ENCODE data around the gene TM9SF2.

DNA sequence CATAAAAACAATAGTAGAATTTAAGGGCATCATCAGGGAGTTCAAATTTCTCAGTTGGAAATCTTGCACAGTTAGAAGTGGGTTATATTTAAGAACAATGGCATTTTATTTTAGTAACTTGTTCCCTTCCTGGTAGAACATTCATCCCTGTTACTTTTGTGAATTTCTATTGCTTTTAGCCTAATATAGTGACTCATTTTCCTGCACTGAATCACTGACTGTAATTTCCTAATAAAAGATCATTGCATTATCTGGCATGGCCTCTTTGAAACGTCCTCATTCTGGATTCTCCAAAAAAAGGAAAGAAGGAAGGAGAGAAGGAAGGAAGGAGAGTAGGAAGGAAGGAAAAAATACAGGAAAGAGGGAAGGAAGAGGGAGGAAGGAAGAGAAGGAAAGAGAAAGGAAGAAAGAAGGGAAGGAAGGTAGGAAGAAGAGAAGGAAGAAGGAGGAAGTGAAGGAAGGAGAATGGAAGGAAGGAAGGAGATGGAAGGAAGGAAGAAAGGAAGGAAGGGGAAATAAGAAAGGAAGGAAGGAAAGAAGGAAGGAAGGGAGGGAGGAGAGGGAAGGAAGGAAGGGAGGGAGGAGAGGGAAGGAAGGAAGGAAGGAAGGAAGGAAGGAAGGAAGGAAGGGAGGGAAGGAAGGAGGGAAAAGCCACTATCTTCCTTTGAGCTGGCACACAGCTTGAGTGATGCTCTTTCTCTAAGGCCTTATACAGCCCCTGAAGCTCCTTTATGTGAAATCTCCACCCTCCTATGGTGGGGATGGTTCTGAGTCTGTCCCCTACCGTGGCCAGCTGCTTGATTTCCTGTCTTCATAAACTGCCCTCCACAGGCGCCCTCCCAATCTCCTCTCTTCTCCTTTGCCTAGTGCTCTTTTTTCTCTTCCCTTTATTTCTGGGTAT, 29.8 kb upstream of the TM9SF2 start:
- TF ChIP-seq RAD21 (IDR thresholded peaks at IDR 0.05; ENCODE audit: low read length) (no peak), POLR2A (IDR thresholded peaks at IDR 0.05; ENCODE audit: low read depth, low read length) (no peak), RFX5 (IDR thresholded peaks at IDR 0.05; ENCODE audit: low read depth, low read length) (no peak), SMC3 (IDR thresholded peaks at IDR 0.05; ENCODE audit: low read depth, low read length) (no peak), MXI1 (IDR thresholded peaks at IDR 0.05; ENCODE audit: borderline replicate concordance, low read depth, low read length) (no peak), NFE2L2 (IDR thresholded peaks at IDR 0.05; ENCODE audit: low read depth, low read length) (no peak), CEBPB (IDR thresholded peaks at IDR 0.05; ENCODE audit: low read depth, low read length) (no peak), BHLHE40 (IDR thresholded peaks at IDR 0.05; ENCODE audit: low read depth, low read length) (no peak), FOS (IDR thresholded peaks at IDR 0.05; ENCODE audit: low read depth, low read length) (peak; percentile 16; the same call in 1 of the 2 replicates)
- TF ChIP-seq, protein P1, sequence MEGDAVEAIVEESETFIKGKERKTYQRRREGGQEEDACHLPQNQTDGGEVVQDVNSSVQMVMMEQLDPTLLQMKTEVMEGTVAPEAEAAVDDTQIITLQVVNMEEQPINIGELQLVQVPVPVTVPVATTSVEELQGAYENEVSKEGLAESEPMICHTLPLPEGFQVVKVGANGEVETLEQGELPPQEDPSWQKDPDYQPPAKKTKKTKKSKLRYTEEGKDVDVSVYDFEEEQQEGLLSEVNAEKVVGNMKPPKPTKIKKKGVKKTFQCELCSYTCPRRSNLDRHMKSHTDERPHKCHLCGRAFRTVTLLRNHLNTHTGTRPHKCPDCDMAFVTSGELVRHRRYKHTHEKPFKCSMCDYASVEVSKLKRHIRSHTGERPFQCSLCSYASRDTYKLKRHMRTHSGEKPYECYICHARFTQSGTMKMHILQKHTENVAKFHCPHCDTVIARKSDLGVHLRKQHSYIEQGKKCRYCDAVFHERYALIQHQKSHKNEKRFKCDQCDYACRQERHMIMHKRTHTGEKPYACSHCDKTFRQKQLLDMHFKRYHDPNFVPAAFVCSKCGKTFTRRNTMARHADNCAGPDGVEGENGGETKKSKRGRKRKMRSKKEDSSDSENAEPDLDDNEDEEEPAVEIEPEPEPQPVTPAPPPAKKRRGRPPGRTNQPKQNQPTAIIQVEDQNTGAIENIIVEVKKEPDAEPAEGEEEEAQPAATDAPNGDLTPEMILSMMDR (conservative IDR thresholded peaks at IDR 0.05; ENCODE audit: low read depth, low read length): no peak
- TF ChIP-seq, protein P2, sequence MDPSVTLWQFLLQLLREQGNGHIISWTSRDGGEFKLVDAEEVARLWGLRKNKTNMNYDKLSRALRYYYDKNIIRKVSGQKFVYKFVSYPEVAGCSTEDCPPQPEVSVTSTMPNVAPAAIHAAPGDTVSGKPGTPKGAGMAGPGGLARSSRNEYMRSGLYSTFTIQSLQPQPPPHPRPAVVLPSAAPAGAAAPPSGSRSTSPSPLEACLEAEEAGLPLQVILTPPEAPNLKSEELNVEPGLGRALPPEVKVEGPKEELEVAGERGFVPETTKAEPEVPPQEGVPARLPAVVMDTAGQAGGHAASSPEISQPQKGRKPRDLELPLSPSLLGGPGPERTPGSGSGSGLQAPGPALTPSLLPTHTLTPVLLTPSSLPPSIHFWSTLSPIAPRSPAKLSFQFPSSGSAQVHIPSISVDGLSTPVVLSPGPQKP (IDR thresholded peaks at IDR 0.05; ENCODE audit: borderline replicate concordance, low read depth, low read length): no peak
